Measurements from ENCODE around the gene FRMD1. TPM values are rescaled to one million over a fixed set of nuclear protein-coding genes. Genes with fewer than 3 reads are reported as not detected.

The FRMD1 gene
- polyA plus RNA-seq, 10 donors, result 0.09 to 0.55 (median 0.22) TPM

DNA sequence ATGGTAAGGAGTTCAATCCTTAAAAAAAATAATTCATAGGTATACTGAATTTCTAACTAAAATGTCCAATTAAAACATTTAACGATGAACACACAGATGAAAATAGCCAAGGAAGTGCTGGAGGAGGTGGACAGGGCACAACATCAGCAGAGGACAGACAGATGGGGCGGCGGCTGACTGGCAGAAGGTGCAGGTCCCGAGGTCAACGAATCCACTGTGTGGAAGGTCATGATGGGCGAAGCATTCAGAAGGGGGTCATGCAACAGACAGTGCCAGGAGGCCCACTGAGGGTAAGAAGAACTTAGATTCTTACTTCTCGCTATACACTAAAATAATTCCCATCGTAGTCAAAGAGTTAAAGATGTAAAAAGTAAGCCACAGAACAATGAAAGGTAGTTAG is 34.2 kb upstream of the FRMD1 start:
- DNase-seq, result no peak

- no peak for DNase-seq
These were observed 32.9 kb upstream of the FRMD1 start for GRCh38 chr6:168111911-168112310.

DNA sequence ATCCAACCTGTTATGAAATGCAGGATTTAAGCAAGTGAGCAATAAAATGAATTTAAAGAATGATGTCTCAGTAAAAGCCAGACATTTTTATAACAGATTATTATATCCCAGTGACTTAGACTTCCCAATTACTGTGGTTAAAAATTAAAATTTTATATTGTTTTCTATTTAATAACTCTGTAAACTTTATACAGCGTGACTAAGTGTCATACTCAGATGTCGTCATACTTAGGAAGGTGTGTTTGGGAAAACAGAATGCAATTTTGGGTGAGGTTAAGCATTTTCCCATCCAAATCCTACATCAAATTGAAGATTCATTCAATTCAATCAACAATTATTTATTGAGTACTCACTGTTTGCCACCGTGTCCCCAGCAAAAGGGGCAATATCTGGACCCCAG is 31.4 kb upstream of the FRMD1 start:
- no peak for DNase-seq

GRCh38 chr6:168109171-168109570 is 30.2 kb upstream of the FRMD1 start:
- DNase-seq, result no peak

DNA sequence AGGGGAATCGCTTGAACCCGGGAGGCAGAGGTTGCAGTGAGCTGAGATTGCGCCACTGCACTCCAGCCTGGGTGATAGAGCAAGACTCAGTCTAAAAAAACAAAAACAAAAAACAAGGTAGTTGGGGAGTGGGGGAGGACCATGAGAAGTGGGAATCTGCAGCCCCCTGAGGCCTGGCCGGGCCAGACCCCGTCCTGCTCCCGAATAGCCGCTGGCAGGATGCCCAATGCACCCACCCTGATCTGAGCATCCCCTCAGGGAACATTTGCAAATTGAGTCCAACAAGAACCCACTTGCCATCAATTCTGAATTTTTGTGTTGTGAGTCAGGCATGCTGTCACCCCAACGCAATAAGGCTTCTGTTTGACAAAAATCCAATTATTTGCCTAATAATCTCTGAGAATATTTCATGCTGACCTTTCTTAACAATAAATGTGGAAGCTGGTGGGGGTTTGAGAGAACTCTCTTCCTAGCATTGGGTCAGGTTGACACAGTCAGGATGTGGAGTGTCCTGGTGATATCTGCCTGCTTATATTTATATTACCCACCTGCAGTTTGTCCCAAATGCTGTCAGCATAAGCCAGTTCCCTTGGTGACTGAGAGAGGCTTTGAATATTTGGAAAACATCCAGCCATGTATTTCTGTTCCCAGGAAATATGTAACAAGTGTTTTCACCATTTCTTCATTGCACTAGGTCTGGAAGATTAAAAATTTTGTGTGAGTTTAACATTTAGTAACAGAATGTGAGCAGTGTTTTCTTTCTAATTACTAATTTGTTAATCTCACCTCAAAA is 28.4 kb upstream of the FRMD1 start:
- no peak for DNase-seq

DNA sequence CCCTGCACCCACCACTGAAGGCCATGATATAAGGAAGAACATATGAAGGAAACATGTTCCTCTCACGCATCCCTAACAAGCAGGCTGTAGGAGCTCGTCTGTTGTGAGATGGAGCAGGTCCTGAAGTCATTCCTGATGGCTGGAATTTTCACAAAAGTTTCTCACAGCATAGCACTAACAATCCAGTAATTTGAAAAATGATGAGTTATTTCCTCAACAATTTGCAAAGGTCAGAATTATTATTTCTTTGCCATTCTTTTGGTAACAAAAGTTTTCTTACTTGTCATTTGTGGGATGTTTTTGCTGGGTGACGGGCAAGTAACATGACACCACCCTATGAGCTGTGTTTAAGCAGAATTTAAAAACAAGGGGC is 27.6 kb upstream of the FRMD1 start:
- DNase-seq, result no peak

GRCh38 chr6:168105813-168106632 is 27.0 kb upstream of the FRMD1 start:
- no peak for DNase-seq

- no peak for DNase-seq
These were observed 25.6 kb upstream of the FRMD1 start for GRCh38 chr6:168104636-168105035.

DNA sequence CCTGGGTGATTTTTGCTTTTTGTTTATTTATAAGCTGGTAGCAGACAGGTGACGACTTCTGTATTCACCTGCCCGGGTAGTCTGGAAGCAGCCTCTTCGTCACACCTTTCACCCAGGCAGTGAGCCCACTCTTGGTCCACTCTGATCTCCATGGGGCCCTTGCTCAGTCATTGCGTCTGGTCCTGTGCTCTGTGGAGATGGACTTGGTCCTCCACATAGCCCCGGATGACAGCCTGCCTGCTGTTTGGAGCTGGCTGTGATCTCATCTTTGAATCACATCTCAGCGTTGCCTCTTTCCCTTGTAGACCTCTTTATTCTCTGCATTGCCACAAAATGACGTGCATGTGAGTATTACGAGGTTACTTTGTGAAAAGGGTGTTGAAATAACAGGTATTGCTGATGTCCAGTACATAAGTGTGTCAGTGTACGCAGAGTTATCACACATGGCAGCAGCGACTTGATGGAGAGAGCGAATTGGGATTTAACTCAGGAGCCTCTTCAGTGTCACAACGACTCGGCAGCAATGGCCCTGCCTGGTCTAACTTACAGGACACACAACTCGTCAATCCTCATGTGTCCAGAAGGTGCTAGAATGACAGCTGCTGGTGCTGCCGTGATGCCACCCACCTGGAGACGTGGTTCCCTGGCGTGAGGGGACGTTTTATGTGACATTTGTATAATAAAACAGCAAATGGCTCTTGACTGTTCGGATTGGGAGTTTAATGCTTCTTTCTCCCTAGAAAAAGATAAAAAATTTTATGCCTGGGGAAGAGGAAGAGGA is 24.2 kb upstream of the FRMD1 start:
- no peak for DNase-seq

GRCh38 chr6:168102315-168102985 is 23.4 kb upstream of the FRMD1 start:
- no peak for DNase-seq

- DNase-seq, result no peak
These were observed 22.7 kb upstream of the FRMD1 start for GRCh38 chr6:168101590-168102314.

- no peak for DNase-seq
These were observed 22.0 kb upstream of the FRMD1 start for GRCh38 chr6:168100803-168101589.

DNA sequence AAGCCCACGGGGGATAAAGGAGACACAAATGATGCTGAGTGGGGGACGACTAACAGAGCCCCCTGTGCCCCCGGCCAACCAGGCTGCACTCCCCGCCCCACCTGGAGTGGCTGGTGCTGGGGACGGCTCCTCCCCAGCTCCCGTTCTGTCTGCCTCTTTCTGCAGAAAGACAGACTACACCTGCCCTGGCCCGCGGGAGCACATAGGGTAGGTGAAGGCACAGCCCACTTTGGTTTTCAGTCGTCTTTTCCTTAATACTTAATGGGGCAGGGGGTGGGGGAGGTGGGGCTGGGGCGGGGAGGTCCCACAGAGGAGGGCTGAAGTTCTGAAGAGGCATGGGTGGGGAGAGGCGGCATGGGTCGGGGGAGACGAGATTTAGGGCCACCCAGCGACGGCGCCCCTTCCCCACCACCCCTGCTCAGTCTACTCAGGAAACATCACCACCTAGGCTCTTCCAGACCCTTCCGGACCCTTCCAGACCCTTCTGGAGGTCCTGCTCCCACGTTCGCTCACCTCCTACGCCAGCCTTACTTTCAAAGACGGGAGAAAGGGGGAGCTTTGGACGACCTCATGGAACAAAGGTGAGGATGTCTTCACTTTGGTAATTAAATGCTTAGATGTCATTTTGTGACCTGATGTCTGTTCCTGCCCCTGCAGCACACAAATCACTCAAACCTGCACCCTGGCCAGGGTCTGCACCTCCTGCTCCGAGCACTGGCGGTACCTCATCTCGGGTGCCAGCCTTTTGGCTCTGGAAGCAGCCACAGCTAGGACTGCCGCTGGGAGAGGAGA is 21.2 kb upstream of the FRMD1 start:
- DNase-seq, result no peak

- DNase-seq, result no peak
These were observed 20.4 kb upstream of the FRMD1 start for GRCh38 chr6:168099201-168100010.

GRCh38 chr6:168098431-168098861 is 19.4 kb upstream of the FRMD1 start:
- no peak for DNase-seq

DNA sequence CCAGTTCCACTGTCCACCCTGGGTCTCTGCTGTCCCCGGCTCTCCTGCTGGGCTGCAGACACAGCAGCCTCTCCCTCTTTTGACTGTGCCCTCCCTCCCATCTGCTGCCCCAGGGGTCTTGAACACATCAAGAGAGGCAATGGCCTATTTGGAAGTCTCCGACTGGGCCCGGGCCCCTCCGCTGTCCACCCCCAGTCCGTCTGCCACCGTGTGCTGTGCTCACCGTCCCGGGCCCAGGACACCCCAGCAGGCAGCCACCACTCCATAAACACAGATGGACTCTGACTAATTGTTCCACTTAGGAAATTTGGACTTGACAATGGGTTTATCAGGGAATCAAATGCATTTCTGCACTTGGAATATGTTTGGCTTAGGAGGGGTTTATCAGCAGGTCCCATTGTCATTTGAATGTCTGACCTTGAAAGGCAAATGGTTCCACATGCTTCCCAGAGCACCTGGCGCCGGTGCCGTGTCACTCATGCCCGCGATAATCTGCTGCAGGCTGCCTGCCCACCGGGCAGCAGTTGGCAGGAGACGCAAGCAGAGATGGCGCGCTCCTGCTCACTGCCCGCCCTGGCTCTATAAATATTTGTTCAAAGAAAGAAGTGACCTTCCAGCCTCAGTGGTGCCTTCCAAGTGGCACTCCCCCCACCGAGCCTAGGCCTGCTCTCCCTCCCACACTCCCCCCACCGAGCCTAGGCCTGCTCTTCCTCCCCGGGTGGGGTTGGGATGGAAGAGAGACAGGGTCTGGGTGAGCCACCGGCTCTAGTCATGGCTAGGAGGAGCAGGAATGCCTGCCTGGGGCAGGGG is 18.8 kb upstream of the FRMD1 start:
- DNase-seq, result no peak

DNA sequence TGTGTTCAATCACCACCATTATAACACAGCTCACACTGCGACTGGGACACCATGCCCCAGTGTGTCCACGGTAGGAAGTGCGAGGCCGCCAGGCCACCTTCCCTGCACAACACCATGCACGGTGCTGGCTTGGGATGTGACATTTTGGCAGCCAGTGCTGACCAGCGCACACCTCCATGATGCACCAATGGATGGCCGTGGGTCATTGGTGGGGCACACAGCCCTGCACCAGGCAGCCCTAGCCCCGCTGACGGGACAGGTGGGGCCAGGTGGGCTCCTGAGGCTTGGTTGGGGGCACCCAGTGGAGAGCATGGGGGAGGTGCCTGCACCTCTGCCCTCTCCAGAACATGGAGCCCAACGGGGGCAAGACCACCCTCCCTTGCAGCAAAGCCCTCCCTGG is 18.2 kb upstream of the FRMD1 start:
- DNase-seq, result no peak

Data from muscle of back (tissue), 11 donors.